HepG2 (cell line): Measurements from ENCODE around the gene TUBB4B. TPM values are rescaled to one million over a fixed set of nuclear protein-coding genes. Genes with fewer than 3 reads are reported as not detected.

Experiments used
- HHEX ChIP-seq: IDR thresholded peaks from 2 replicates; pipeline ENCODE4 v1.6.1; 2016; ENCODE audit warnings: control low read depth
- MXI1 ChIP-seq: IDR thresholded peaks from 3 replicates; pipeline ENCODE4 v1.6.1; 2012; ENCODE audit warnings: low read depth, low read length, inconsistent platforms, borderline replicate concordance
- NCOA2 ChIP-seq: sonication (generic); formaldehyde crosslinking; IDR thresholded peaks from 2 replicates; pipeline ENCODE4 v1.8.0; 2022; ENCODE audit warnings: inconsistent platforms
- ONECUT2 ChIP-seq: sonication (generic); formaldehyde crosslinking; IDR thresholded peaks from 2 replicates; pipeline ENCODE4 v1.4.0; 2020; ENCODE audit warnings: missing genetic modification reagents
- PCBP1 ChIP-seq: fragments of 200-400 bp; formaldehyde crosslinking; IDR thresholded peaks from 2 replicates; pipeline ENCODE4 v1.6.1; 2017; ENCODE audit warnings: mild to moderate bottlenecking, low read depth, low read length, borderline replicate concordance
- RCOR2 ChIP-seq: IDR thresholded peaks from 2 replicates; pipeline ENCODE4 v1.6.1; 2016; ENCODE audit warnings: missing biosample characterization, missing genetic modification reagents
- RXRB ChIP-seq: IDR thresholded peaks from 2 replicates; pipeline ENCODE4 v1.6.1; 2016; ENCODE audit warnings: borderline replicate concordance, missing genetic modification reagents, missing compliant biosample characterization
- SIN3A ChIP-seq: IDR thresholded peaks from 2 replicates; pipeline ENCODE4 v1.6.1; 2011; ENCODE audit warnings: low read depth, mild to moderate bottlenecking, control low read depth, low read length, borderline replicate concordance
- SRSF4 ChIP-seq: fragments of 200-400 bp; formaldehyde crosslinking; IDR thresholded peaks from one replicate; pipeline ENCODE4 v1.6.1; 2018; ENCODE audit warnings: mild to moderate bottlenecking, low read depth, low read length, moderate library complexity; ENCODE audit not compliant: poor library complexity, severe bottlenecking
- SRY ChIP-seq: sonication (generic); formaldehyde crosslinking; IDR thresholded peaks from 2 replicates; pipeline ENCODE4 v1.8.0; 2022; ENCODE audit warnings: mild to moderate bottlenecking, missing genetic modification reagents
- ZNF124 ChIP-seq: sonication (generic); formaldehyde crosslinking; IDR thresholded peaks from 2 replicates; pipeline ENCODE4 v1.4.0; 2020; ENCODE audit warnings: missing genetic modification reagents
- ZNF24 ChIP-seq: fragments of 450-650 bp; IDR thresholded peaks from 2 replicates; pipeline ENCODE4 v1.6.1; 2017; ENCODE audit warnings: antibody characterized with exemption, mild to moderate bottlenecking
- ZNF343 ChIP-seq: sonication (generic); formaldehyde crosslinking; IDR thresholded peaks from 2 replicates; pipeline ENCODE4 v1.4.0; 2020; ENCODE audit warnings: mild to moderate bottlenecking, missing genetic modification reagents
- ZNF354B ChIP-seq: sonication (generic); formaldehyde crosslinking; IDR thresholded peaks from 2 replicates; pipeline ENCODE4 v1.8.0; 2022; ENCODE audit warnings: mild to moderate bottlenecking, missing genetic modification reagents
- ZNF496 ChIP-seq: sonication (generic); formaldehyde crosslinking; IDR thresholded peaks from 2 replicates; pipeline ENCODE4 v1.8.1; 2023; ENCODE audit warnings: mild to moderate bottlenecking, moderate library complexity, missing genetic modification reagents; ENCODE audit not compliant: insufficient replicate concordance
- polyA plus RNA-seq, 8 experiments: library from polyadenylated mRNA; depleted of rRNA in 3 of 8; stranded (reverse) in 7 of 8; unstranded in 1 of 8; fragments of >200 nt; fragmentation: Illumina TruSeq in 4 of 8; extraction: Trizol in 4 of 8; gene quantifications; 2 replicates each; pipeline versions ENCODE4 v1.2.1 to v1.2.3, GENCODE V29; 2011 to 2016; ENCODE audit warnings: low read depth in 4 of 8, missing spikeins in 1 of 8, mixed read lengths in 1 of 8; ENCODE audit not compliant: insufficient read depth in 1 of 8
- total RNA-seq, 5 experiments: library from RNA; depleted of rRNA; stranded (reverse); fragments of >200 nt; fragmentation: Illumina TruSeq; extraction: Trizol; gene quantifications; 2 replicates each; pipeline ENCODE4 v1.2.3, GENCODE V29; 2016; ENCODE audit warnings: low read depth in 1 of 5
- TF ChIP-seq, protein P1 (sequence below): sonication (generic); formaldehyde crosslinking; IDR thresholded peaks from 2 replicates; pipeline ENCODE4 v1.4.0; 2020; ENCODE audit warnings: mild to moderate bottlenecking, low read depth, missing genetic modification reagents
- TF ChIP-seq, protein P2 (sequence below): sonication (generic); formaldehyde crosslinking; IDR thresholded peaks from 2 replicates; pipeline ENCODE4 v1.9.0; 2021; ENCODE audit warnings: mild to moderate bottlenecking, missing genetic modification reagents
- TF ChIP-seq, protein P3 (sequence below): sonication (generic); formaldehyde crosslinking; IDR thresholded peaks from 2 replicates; pipeline ENCODE4 v1.4.0; 2020; ENCODE audit warnings: missing genetic modification reagents, mild to moderate bottlenecking, borderline replicate concordance
- TF ChIP-seq, protein P4 (sequence below): sonication (generic); formaldehyde crosslinking; IDR thresholded peaks from 2 replicates; pipeline ENCODE4 v1.4.0; 2020; ENCODE audit warnings: missing genetic modification reagents, low read depth, mild to moderate bottlenecking, borderline replicate concordance

TUBB4B gene
- total and polyA plus RNA-seq, 2 of the 13 experiments (the other 11 are each of a cell fraction or from before 2014, with no cell fraction given): 182 to 412 TPM

DNA sequence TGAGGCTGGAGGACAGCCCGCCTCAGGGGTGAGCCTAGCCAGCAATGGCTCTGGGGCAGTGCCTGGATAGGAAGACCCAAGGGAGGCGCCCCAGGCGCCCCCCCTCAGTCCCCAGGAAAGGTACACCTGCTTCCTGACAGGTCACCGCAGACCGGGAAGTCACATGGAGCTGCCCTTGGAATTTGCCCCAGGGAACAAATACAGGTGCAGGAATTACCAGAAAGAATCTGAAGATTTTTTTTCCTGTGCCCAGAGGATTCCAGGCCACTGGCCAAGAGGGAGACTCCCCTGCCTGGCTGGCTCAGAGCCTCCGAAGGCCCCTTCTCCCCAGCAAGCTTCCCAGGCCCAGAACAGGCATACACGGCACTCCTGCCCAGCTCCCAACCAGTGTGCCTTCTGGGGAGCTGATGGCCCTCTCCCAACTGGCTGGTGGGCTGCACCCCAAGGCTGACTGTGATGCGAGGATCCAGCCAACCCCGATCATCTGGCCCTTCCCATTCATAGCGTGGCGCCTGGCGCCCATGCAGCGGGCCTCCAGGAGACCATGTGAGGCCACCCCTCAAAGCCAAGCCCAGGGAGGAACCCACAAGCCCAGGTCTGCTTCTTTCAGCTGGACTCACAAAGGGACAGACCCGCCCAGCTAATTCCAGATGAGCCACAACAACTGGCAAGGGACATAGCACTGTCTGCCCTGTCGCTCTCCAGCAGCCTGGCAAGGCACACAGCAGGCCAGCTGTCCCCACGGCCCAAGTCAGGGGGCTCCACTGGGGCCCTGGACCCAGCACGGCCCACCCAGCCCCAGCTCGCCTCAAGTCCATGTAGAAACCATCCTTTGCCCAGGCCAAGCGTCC lies 42.8 kb upstream of the TUBB4B start (continued):
- TF ChIP-seq ZNF124: 0 out of 2 replicates have a peak, but pooled peaks have one; percentile 21
- TF ChIP-seq, protein P1, sequence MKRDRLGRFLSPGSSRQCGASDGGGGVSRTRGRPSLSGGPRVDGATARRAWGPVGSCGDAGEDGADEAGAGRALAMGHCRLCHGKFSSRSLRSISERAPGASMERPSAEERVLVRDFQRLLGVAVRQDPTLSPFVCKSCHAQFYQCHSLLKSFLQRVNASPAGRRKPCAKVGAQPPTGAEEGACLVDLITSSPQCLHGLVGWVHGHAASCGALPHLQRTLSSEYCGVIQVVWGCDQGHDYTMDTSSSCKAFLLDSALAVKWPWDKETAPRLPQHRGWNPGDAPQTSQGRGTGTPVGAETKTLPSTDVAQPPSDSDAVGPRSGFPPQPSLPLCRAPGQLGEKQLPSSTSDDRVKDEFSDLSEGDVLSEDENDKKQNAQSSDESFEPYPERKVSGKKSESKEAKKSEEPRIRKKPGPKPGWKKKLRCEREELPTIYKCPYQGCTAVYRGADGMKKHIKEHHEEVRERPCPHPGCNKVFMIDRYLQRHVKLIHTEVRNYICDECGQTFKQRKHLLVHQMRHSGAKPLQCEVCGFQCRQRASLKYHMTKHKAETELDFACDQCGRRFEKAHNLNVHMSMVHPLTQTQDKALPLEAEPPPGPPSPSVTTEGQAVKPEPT: no peak
- peak; percentile 58 for TF ChIP-seq NCOA2 (CRISPR knock-in tag)
- TF ChIP-seq SIN3A: 0 out of 2 replicates have a peak, but pooled peaks have one; percentile 51
- TF ChIP-seq HHEX (CRISPR knock-in tag): no peak
- no peak for TF ChIP-seq ONECUT2 (CRISPR knock-in tag)
- no peak for TF ChIP-seq ZNF496 (CRISPR knock-in tag)
- TF ChIP-seq ZNF354B (CRISPR knock-in tag): no peak
- TF ChIP-seq RXRB (CRISPR knock-in tag): no peak
- TF ChIP-seq ZNF24: no peak
- TF ChIP-seq, protein P2, sequence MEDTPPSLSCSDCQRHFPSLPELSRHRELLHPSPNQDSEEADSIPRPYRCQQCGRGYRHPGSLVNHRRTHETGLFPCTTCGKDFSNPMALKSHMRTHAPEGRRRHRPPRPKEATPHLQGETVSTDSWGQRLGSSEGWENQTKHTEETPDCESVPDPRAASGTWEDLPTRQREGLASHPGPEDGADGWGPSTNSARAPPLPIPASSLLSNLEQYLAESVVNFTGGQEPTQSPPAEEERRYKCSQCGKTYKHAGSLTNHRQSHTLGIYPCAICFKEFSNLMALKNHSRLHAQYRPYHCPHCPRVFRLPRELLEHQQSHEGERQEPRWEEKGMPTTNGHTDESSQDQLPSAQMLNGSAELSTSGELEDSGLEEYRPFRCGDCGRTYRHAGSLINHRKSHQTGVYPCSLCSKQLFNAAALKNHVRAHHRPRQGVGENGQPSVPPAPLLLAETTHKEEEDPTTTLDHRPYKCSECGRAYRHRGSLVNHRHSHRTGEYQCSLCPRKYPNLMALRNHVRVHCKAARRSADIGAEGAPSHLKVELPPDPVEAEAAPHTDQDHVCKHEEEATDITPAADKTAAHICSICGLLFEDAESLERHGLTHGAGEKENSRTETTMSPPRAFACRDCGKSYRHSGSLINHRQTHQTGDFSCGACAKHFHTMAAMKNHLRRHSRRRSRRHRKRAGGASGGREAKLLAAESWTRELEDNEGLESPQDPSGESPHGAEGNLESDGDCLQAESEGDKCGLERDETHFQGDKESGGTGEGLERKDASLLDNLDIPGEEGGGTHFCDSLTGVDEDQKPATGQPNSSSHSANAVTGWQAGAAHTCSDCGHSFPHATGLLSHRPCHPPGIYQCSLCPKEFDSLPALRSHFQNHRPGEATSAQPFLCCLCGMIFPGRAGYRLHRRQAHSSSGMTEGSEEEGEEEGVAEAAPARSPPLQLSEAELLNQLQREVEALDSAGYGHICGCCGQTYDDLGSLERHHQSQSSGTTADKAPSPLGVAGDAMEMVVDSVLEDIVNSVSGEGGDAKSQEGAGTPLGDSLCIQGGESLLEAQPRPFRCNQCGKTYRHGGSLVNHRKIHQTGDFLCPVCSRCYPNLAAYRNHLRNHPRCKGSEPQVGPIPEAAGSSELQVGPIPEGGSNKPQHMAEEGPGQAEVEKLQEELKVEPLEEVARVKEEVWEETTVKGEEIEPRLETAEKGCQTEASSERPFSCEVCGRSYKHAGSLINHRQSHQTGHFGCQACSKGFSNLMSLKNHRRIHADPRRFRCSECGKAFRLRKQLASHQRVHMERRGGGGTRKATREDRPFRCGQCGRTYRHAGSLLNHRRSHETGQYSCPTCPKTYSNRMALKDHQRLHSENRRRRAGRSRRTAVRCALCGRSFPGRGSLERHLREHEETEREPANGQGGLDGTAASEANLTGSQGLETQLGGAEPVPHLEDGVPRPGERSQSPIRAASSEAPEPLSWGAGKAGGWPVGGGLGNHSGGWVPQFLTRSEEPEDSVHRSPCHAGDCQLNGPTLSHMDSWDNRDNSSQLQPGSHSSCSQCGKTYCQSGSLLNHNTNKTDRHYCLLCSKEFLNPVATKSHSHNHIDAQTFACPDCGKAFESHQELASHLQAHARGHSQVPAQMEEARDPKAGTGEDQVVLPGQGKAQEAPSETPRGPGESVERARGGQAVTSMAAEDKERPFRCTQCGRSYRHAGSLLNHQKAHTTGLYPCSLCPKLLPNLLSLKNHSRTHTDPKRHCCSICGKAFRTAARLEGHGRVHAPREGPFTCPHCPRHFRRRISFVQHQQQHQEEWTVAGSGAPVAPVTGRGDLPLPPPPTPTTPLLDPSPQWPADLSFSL: no peak
- 0 out of 2 replicates have a peak, but pooled peaks have one; percentile 30 for TF ChIP-seq SRY (CRISPR knock-in tag)
- TF ChIP-seq, protein P3, sequence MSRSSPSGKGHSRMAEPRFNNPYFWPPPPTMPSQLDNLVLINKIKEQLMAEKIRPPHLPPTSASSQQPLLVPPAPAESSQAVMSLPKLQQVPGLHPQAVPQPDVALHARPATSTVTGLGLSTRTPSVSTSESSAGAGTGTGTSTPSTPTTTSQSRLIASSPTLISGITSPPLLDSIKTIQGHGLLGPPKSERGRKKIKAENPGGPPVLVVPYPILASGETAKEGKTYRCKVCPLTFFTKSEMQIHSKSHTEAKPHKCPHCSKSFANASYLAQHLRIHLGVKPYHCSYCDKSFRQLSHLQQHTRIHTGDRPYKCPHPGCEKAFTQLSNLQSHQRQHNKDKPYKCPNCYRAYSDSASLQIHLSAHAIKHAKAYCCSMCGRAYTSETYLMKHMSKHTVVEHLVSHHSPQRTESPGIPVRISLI (CRISPR knock-in tag): peak; percentile 14; the same call in 1 of the 2 replicates
- peak; percentile 39; the same call in 1 of the 3 replicates for TF ChIP-seq MXI1
- TF ChIP-seq SRSF4: no peak
- no peak for TF ChIP-seq PCBP1
- no peak for TF ChIP-seq ZNF343 (CRISPR knock-in tag)
- TF ChIP-seq RCOR2 (CRISPR knock-in tag): no peak
- TF ChIP-seq, protein P4, sequence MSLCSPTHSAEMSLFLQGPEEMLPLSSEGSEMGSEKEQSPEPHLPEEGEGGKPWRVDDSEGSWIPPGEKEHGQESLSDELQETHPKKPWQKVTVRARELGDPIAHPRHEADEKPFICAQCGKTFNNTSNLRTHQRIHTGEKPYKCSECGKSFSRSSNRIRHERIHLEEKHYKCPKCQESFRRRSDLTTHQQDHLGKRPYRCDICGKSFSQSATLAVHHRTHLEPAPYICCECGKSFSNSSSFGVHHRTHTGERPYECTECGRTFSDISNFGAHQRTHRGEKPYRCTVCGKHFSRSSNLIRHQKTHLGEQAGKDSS (CRISPR knock-in tag): no peak
